ENCODE results near the gene PTPRS.
A peak's percentile ranks its signal among the peaks of the same experiment; 100 is the strongest.
"Not testable (repeated sequence)": the region's sequence is repeated elsewhere in the genome, so short reads cannot be mapped to it uniquely, and the experiment has no call there.

Gene PTPRS

GRCh38 chr19:5340637-5341447, at the start of gene PTPRS:
Gene PTPRS, minus strand, starts transcription at chr19:5340812. Its CDS starts 54,672 bp downstream, at chr19:5286140.
- Histone ChIP-seq H3K27ac (peak within 1 kb of the TSS; percentile 45), H3K4me3 (ENCODE audit: low read depth, low read length) (peak within 1 kb of the TSS; percentile 65), H3K27me3 (replicated peaks) (no peaks in the 10 kb centered on the region), H3K36me3 (replicated peaks) (no peaks in the 10 kb centered on the region)
- TF ChIP-seq CTCF (IDR thresholded peaks at IDR 0.05; ENCODE audit: low read depth, low read length, missing control alignments), result no peak
- peak; percentile 64 for DNase-seq
- in situ Hi-C loops (cut with HindIII; ENCODE audit: low pct_ligation_motif_present, low sequenced_read_pairs), result no loop called here

GRCh38 chr19:5389353-5389752, 48.7 kb upstream of the PTPRS start:
- peaks cover 19% of the 10 kb centered on the region for H3K27me3 ChIP-seq (replicated peaks)
- TF ChIP-seq CTCF (IDR thresholded peaks at IDR 0.05; ENCODE audit: low read depth, low read length, missing control alignments), result no peak
- no peak overlapping the region for H3K4me3 ChIP-seq (ENCODE audit: low read depth, low read length)
- in situ Hi-C loops (cut with HindIII; ENCODE audit: low pct_ligation_motif_present, low sequenced_read_pairs), result no loop called here
- no peak overlapping the region for H3K27ac ChIP-seq
- DNase-seq, result no peak
- H3K36me3 ChIP-seq (replicated peaks), result no peaks in the 10 kb centered on the region

- H3K4me3 ChIP-seq (ENCODE audit: low read depth, low read length), result no peak overlapping the region
- H3K36me3 ChIP-seq (replicated peaks), result no peaks in the 10 kb centered on the region
- no peak for TF ChIP-seq CTCF (IDR thresholded peaks at IDR 0.05; ENCODE audit: low read depth, low read length, missing control alignments)
- peaks cover 6% of the 10 kb centered on the region for H3K27me3 ChIP-seq (replicated peaks)
- no peak for DNase-seq
- in situ Hi-C loops (cut with HindIII; ENCODE audit: low pct_ligation_motif_present, low sequenced_read_pairs), result no loop called here
- H3K27ac ChIP-seq, result no peak overlapping the region
Measured at GRCh38 chr19:5387472-5387871, 46.9 kb upstream of the PTPRS start.

- Histone ChIP-seq H3K27ac (no peak overlapping the region), H3K36me3 (replicated peaks) (no peaks in the 10 kb centered on the region), H3K4me3 (ENCODE audit: low read depth, low read length) (no peak overlapping the region), H3K27me3 (replicated peaks) (peaks cover 3% of the 10 kb centered on the region)
- DNase-seq, result no peak
- in situ Hi-C loops (cut with HindIII; ENCODE audit: low pct_ligation_motif_present, low sequenced_read_pairs), result no loop called here
- no peak for TF ChIP-seq CTCF (IDR thresholded peaks at IDR 0.05; ENCODE audit: low read depth, low read length, missing control alignments)
Measured at GRCh38 chr19:5386841-5387240, 46.2 kb upstream of the PTPRS start.

GRCh38 chr19:5381197-5381596, 40.6 kb upstream of the PTPRS start:
- H3K27me3 ChIP-seq (replicated peaks); in situ Hi-C loops (cut with HindIII; ENCODE audit: low pct_ligation_motif_present, low sequenced_read_pairs); H3K27ac ChIP-seq; DNase-seq; H3K4me3 ChIP-seq (ENCODE audit: low read depth, low read length); H3K36me3 ChIP-seq (replicated peaks): not testable (repeated sequence)

- TF ChIP-seq CTCF (IDR thresholded peaks at IDR 0.05; ENCODE audit: low read depth, low read length, missing control alignments), result no peak
- Histone ChIP-seq H3K27me3 (replicated peaks) (no peaks in the 10 kb centered on the region), H3K27ac (no peak overlapping the region), H3K4me3 (ENCODE audit: low read depth, low read length) (no peak overlapping the region), H3K36me3 (replicated peaks) (no peaks in the 10 kb centered on the region)
- in situ Hi-C loops (cut with HindIII; ENCODE audit: low pct_ligation_motif_present, low sequenced_read_pairs), result no loop called here
- DNase-seq, result no peak
Measured at GRCh38 chr19:5380215-5380919, 39.8 kb upstream of the PTPRS start.

All from brain microvascular endothelial cell (primary cell).